NCI-H2196 (cell line): ENCODE data around the gene GTF3C5.
"Not testable (repeated sequence)": the region's sequence is repeated elsewhere in the genome, so short reads cannot be mapped to it uniquely, and the experiment has no call there.

Experiments
- DNase-seq: peaks from one replicate; lab custom pipeline; 2025; ENCODE audit not compliant: unreplicated experiment; lab: John Stamatoyannopoulos, UW

The GTF3C5 gene

GRCh38 chr9:133067006-133067405 is 36.2 kb downstream of the GTF3C5 start:
- DNase-seq = no peak

- DNase-seq = no peak
Measured at GRCh38 chr9:133067813-133068212, 37.0 kb downstream of the GTF3C5 start.

- DNase-seq = not testable (repeated sequence)
Measured at GRCh38 chr9:133068431-133068830, 37.6 kb downstream of the GTF3C5 start.

GRCh38 chr9:133070500-133070961 is 39.7 kb downstream of the GTF3C5 start:
- DNase-seq = not testable (repeated sequence)

GRCh38 chr9:133070985-133071384 is 40.2 kb downstream of the GTF3C5 start:
- DNase-seq = not testable (repeated sequence)

GRCh38 chr9:133071484-133072150 is 40.8 kb downstream of the GTF3C5 start:
- DNase-seq = no peak

GRCh38 chr9:133072210-133072609 is 41.4 kb downstream of the GTF3C5 start:
- not testable (repeated sequence) for DNase-seq

- no peak for DNase-seq
Measured at GRCh38 chr9:133073086-133074014, 42.6 kb downstream of the GTF3C5 start.

- no peak for DNase-seq
Measured at GRCh38 chr9:133074111-133074651, 43.4 kb downstream of the GTF3C5 start.

GRCh38 chr9:133075925-133076630 is 45.3 kb downstream of the GTF3C5 start:
- no peak for DNase-seq

GRCh38 chr9:133076691-133077090 is 45.9 kb downstream of the GTF3C5 start:
- no peak for DNase-seq

- DNase-seq = no peak
Measured at GRCh38 chr9:133078486-133078885, 47.7 kb downstream of the GTF3C5 start.

- no peak for DNase-seq
Measured at GRCh38 chr9:133080161-133080560, 49.4 kb downstream of the GTF3C5 start.

- DNase-seq = not testable (repeated sequence)
Measured at GRCh38 chr9:133080786-133081779, 50.3 kb downstream of the GTF3C5 start.

GRCh38 chr9:133081957-133082644 is 51.3 kb downstream of the GTF3C5 start:
- not testable (repeated sequence) for DNase-seq

- DNase-seq = not testable (repeated sequence)
Measured at GRCh38 chr9:133083688-133084087, 52.9 kb downstream of the GTF3C5 start.

GRCh38 chr9:133086212-133086860 is 55.5 kb downstream of the GTF3C5 start:
- DNase-seq = not testable (repeated sequence)

GRCh38 chr9:133086894-133087293 is 56.1 kb downstream of the GTF3C5 start:
- no peak for DNase-seq
